Nephron (organoid): ENCODE results near the gene TUBGCP6.

ENCODE experiments used
- H3K27ac Mint-ChIP-seq, 3 experiments: 2 replicates each; pipeline ENCODE4 v1.8.0; 2020; ENCODE audit warnings: mixed read lengths in 3 of 3, mild to moderate bottlenecking in 2 of 3, moderate library complexity in 1 of 3
- H3K27me3 Mint-ChIP-seq: 2 replicates; pipeline ENCODE4 v1.8.0; 2021; ENCODE audit warnings: low read depth, mild to moderate bottlenecking, moderate library complexity, mixed read lengths
- H3K36me3 Mint-ChIP-seq: 2 replicates; pipeline ENCODE4 v1.8.0; 2020; ENCODE audit warnings: low read depth, mixed read lengths
- H3K4me1 Mint-ChIP-seq: 2 replicates; pipeline ENCODE4 v1.8.0; 2020; ENCODE audit warnings: mixed read lengths
- H3K4me3 Mint-ChIP-seq, 3 experiments: 2 replicates each; pipeline ENCODE4 v1.8.0; 2020; ENCODE audit warnings: mild to moderate bottlenecking in 3 of 3, mixed read lengths in 3 of 3, moderate library complexity in 2 of 3
- H3K9me3 Mint-ChIP-seq: 2 replicates; pipeline ENCODE4 v1.8.0; 2020; ENCODE audit warnings: mixed read lengths
- TF ChIP-seq, protein P1 (sequence below), 3 experiments: fragments of 200-600 bp; sonication (generic); IDR thresholded peaks; one replicate each; pipeline ENCODE4 v1.5.0; 2021; ENCODE audit warnings: antibody characterized with exemption in 3 of 3; ENCODE audit not compliant: unreplicated experiment in 3 of 3

Gene TUBGCP6

DNA sequence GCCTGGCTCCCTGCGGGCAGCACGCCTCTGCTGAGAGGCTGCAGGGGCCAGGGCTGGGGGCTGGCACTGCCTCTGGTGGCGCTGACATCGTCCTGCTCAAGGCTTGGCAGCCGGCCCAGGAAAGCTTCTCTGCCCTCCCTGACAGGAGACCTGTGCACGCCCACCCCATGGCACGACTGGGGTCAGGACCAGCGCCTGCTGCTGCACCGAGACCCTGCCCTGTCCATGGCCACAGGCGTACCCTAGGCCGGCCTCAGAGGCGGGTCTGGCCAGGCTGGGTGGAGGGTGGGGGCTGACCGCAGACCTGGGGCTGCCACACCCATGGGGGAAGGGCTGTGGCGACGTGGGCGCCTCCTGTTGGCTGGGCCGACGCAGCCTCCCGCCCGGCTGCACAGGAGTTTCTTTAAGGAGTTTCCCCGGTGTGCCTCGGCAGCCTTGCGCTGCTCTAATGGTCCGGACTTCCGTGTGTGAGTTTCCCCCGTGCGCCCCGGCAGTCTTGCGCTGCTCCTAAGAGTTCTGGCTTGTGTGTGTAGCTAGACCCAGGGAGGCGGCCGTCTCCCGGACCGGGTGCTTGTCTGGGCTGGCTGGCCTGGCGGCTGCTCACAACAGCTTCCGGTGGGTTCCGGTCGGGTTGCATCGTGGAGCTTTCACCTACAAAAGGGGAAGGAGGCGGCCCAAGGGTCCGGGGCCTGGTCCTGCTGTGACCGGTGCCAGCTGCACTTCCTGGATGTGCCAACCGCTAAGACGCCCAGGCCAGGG lies 54.5 kb downstream of the TUBGCP6 start:
- Mint-ChIP-seq H3K27ac (peak overlapping the region; percentile 50 to 64 (median 57)), H3K4me1 (peaks cover 16% of the 10 kb centered on the region), H3K36me3 (peaks cover 5% of the 10 kb centered on the region), H3K9me3 (no peaks in the 10 kb centered on the region), H3K4me3 (peak overlapping the region; percentile 38 to 65 (median 57)), H3K27me3 (no peaks in the 10 kb centered on the region)
- TF ChIP-seq, protein P1, sequence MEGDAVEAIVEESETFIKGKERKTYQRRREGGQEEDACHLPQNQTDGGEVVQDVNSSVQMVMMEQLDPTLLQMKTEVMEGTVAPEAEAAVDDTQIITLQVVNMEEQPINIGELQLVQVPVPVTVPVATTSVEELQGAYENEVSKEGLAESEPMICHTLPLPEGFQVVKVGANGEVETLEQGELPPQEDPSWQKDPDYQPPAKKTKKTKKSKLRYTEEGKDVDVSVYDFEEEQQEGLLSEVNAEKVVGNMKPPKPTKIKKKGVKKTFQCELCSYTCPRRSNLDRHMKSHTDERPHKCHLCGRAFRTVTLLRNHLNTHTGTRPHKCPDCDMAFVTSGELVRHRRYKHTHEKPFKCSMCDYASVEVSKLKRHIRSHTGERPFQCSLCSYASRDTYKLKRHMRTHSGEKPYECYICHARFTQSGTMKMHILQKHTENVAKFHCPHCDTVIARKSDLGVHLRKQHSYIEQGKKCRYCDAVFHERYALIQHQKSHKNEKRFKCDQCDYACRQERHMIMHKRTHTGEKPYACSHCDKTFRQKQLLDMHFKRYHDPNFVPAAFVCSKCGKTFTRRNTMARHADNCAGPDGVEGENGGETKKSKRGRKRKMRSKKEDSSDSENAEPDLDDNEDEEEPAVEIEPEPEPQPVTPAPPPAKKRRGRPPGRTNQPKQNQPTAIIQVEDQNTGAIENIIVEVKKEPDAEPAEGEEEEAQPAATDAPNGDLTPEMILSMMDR (IDR thresholded peaks at IDR 0.05; ENCODE audit: unreplicated experiment in 3 of 3) = peak; percentile 14 to 49 (median 26)

DNA sequence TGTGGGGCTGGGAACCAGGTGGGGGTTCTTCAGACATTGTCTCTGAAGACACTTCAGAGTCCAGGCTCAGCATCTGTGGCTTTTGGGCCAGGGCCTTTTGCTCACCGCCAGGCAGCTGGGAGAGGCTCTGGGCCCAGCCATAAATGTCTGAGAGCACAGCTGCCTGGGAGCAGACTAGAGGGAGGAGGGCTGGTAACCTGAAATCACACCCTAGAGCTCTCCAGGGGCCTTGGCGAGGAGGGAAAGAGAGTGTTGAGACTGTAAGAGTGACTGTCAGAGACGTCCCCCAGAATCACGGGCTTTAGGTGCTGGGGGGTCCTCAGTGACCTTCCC lies 55.0 kb downstream of the TUBGCP6 start:
- Mint-ChIP-seq H3K27ac (peak overlapping the region; percentile 62 to 72 (median 64)), H3K4me1 (peaks cover 16% of the 10 kb centered on the region), H3K36me3 (peaks cover 5% of the 10 kb centered on the region), H3K27me3 (no peaks in the 10 kb centered on the region), H3K4me3 (peak overlapping the region; percentile 57 to 67 (median 60)), H3K9me3 (no peaks in the 10 kb centered on the region)
- TF ChIP-seq, protein P1 (IDR thresholded peaks at IDR 0.05; ENCODE audit: unreplicated experiment in 3 of 3) = no peak

DNA sequence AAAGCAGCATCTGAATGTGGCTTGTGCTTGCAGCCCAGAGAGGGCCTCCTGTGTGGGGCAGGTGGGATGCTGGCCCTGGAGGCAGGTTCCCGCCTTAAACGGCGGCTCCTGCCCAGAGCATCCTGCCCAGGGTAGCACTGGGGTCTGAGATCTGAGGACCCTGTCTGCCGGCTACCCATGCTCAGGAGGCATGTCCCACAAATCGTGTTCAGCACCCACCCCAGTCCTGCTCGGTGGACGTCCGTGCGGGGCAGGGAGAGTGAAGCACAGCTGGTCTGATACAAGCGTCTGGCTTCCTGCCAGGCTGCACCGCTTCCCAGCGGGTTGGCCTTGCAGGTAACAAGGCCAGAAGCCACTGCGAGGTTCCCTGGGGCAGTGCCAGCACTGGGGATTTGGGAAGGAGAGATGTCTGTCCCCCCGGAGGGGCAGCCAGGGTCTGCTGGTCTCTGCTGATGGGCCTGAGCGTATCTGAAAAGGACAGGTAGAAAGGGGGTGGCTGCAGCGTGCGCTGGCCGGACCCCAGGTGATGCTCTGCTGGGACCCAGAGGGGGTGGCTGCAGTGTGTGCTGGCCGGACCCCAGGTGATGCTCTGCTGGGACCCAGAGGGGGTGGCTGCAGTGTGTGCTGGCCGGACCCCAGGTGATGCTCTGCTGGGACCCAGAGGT lies 55.5 kb downstream of the TUBGCP6 start:
- Mint-ChIP-seq H3K4me1 (peaks cover 16% of the 10 kb centered on the region), H3K36me3 (peaks cover 5% of the 10 kb centered on the region), H3K27me3 (no peaks in the 10 kb centered on the region), H3K4me3 (peak overlapping the region in 2 of 3 experiments; percentile 44 to 57), H3K9me3 (no peaks in the 10 kb centered on the region), H3K27ac (peak overlapping the region in 2 of 3 experiments; percentile 64 to 74)
- TF ChIP-seq, protein P1 (IDR thresholded peaks at IDR 0.05; ENCODE audit: unreplicated experiment in 3 of 3) = no peak

DNA sequence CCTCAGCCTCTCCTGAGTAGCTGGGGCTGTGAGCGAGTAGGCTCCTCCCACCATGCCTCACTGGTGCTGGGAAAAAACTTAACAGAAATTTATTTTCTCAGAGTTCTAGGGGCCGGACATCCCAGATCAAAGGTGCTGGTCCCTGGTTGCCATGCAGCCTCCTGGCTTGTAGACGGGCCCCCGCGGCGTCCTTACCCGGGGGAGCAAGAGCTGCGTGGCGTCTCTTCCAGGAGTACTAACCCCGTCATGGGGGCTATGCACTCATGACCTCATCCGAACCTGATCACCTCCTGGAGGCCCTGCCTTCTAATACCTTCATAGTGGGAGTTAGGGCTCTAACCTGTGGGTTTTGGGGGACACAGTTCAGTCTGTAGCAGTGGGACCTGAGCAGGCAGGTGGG lies 56.5 kb downstream of the TUBGCP6 start:
- no peaks in the 10 kb centered on the region for H3K9me3 Mint-ChIP-seq
- H3K36me3 Mint-ChIP-seq = peaks cover 5% of the 10 kb centered on the region
- H3K27ac Mint-ChIP-seq = no peak overlapping the region
- peaks cover 16% of the 10 kb centered on the region for H3K4me1 Mint-ChIP-seq
- TF ChIP-seq, protein P1 (IDR thresholded peaks at IDR 0.05; ENCODE audit: unreplicated experiment in 3 of 3) = no peak
- no peaks in the 10 kb centered on the region for H3K27me3 Mint-ChIP-seq
- H3K4me3 Mint-ChIP-seq = peak overlapping the region; percentile 59 to 65 (median 60)

DNA sequence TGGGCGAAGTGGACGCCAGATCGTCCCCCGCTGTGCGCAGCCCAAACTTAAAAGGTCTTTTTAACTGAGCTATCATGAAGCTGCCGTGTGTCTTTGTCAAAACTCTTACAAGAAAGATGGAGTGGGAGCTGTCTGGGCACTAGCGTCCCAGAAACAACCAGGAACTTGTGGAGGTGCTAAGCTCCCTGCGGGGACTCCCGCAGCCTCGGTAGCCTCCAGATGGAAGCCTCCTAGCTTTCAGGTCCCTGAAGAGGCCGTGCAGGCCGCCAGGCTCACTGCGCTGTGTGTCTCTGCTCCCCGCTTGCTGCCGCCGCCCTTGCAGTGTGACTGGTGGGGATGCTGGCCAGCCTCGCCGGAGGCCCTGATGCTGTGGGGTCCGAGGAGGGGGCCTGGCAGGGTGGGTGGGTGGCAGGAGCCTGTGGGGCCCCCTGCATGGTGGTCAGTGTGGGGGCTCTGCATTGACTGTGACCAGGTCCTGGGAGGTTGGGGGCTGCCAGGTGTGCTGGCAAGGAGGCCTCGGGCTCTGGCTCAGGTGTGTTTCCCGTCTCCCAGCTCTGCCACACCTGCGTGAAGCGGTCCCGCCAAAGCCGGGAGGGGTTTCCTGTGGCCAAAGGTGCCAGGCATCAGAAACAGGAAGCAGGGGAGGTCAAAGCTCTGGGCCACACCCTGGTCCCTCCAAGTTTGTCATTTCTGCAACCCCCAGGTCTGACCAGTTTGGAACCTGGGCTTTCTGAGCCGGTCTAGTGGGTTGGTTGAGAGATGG lies 57.9 kb downstream of the TUBGCP6 start:
- no peaks in the 10 kb centered on the region for H3K9me3 Mint-ChIP-seq
- peak overlapping the region; percentile 80 to 89 (median 83) for H3K27ac Mint-ChIP-seq
- H3K4me1 Mint-ChIP-seq = peaks cover 16% of the 10 kb centered on the region
- H3K27me3 Mint-ChIP-seq = no peaks in the 10 kb centered on the region
- TF ChIP-seq, protein P1 (IDR thresholded peaks at IDR 0.05; ENCODE audit: unreplicated experiment in 3 of 3) = no peak
- peaks cover 5% of the 10 kb centered on the region for H3K36me3 Mint-ChIP-seq
- H3K4me3 Mint-ChIP-seq = peak overlapping the region; percentile 95 to 98 (median 96)
